Transverse colon (tissue), 4 donors: ENCODE data around the gene SNAPC1.

Source experiments
- EP300 ChIP-seq: sonication (generic); formaldehyde crosslinking; IDR thresholded peaks from one replicate; pipeline ENCODE4 v1.6.1; 2017; ENCODE audit warnings: antibody characterized with exemption, low read depth
- POLR2A ChIP-seq: fragments of 450-650 bp; IDR thresholded peaks from one replicate; pipeline ENCODE4 v1.6.1; 2016; ENCODE audit warnings: antibody characterized with exemption, mild to moderate bottlenecking, moderate library complexity
- POLR2AphosphoS5 ChIP-seq, 3 donors: sonication (generic); formaldehyde crosslinking; IDR thresholded peaks; one replicate each; pipeline ENCODE4 v1.6.1; 2016; ENCODE audit warnings: antibody characterized with exemption in 3 of 3
- TF ChIP-seq, protein P1 (sequence below), 5 experiments: fragments of 200-600 bp in 3 of 5; fragments of 450-650 bp in 2 of 5; sonication (generic) in 3 of 5; IDR thresholded peaks; 1 replicate in 2 of 5; 2 replicates in 3 of 5; pipeline ENCODE4 v1.5.1; 2016 to 2017; ENCODE audit warnings: antibody characterized with exemption in 5 of 5, inconsistent platforms in 3 of 5, mild to moderate bottlenecking in 2 of 5, moderate library complexity in 1 of 5

DNA sequence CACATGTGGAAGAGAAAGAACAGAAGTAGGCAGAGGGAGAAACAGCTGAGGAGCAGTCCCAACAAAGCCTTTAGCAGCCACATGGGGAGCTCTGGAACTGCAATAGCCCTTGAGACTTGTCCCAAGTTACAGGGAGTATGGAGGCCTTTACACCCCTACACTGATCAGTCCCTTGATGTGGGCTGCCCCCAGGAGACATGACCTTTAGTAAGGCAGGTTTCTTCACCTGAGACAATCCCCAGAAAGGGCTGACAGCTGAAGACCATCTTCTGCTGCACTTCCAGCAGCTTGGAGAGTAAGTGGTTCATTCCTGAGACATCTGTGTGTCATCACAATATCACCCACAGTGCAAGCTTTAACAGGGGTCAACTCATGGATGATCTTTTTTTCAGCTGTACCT is 8.6 kb upstream of the SNAPC1 start:
- TF ChIP-seq POLR2A (no peak), EP300 (no peak), POLR2AphosphoS5 (IDR thresholded peaks at IDR 0.05) (no peak)
- TF ChIP-seq, protein P1, sequence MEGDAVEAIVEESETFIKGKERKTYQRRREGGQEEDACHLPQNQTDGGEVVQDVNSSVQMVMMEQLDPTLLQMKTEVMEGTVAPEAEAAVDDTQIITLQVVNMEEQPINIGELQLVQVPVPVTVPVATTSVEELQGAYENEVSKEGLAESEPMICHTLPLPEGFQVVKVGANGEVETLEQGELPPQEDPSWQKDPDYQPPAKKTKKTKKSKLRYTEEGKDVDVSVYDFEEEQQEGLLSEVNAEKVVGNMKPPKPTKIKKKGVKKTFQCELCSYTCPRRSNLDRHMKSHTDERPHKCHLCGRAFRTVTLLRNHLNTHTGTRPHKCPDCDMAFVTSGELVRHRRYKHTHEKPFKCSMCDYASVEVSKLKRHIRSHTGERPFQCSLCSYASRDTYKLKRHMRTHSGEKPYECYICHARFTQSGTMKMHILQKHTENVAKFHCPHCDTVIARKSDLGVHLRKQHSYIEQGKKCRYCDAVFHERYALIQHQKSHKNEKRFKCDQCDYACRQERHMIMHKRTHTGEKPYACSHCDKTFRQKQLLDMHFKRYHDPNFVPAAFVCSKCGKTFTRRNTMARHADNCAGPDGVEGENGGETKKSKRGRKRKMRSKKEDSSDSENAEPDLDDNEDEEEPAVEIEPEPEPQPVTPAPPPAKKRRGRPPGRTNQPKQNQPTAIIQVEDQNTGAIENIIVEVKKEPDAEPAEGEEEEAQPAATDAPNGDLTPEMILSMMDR (IDR thresholded peaks at IDR 0.05) = no peak
